NB4 (cell line): ENCODE measurements around the gene SF3B5.
"Not testable (repeated sequence)": the region's sequence is repeated elsewhere in the genome, so short reads cannot be mapped to it uniquely, and the experiment has no call there.

Source experiments
- DNase-seq: peaks from one replicate; pipeline ENCODE4 v3.0.0; 2010; ENCODE audit warnings: low read depth
- H3K4me3 ChIP-seq: one replicate; pipeline ENCODE4 v1.5.1; 2011; ENCODE audit warnings: mild to moderate bottlenecking, low read depth, low read length, moderate library complexity
- CTCF ChIP-seq: IDR thresholded peaks from one replicate; pipeline ENCODE4 v1.5.1; 2012; ENCODE audit warnings: low read depth, low read length
- MAX ChIP-seq: IDR thresholded peaks from 2 replicates; pipeline ENCODE4 v1.6.1; 2011; ENCODE audit warnings: low read depth, low read length
- MYC ChIP-seq: IDR thresholded peaks from 2 replicates; pipeline ENCODE4 v1.6.1; 2011; ENCODE audit warnings: low read depth, low read length
- POLR2A ChIP-seq: IDR thresholded peaks from 2 replicates; pipeline ENCODE4 v1.6.1; 2011; ENCODE audit warnings: mild to moderate bottlenecking; ENCODE audit not compliant: insufficient read length; ENCODE audit errors: extremely low read depth

The SF3B5 gene

GRCh38 chr6:144133225-144133821, 38.0 kb upstream of the SF3B5 start:
- TF ChIP-seq MAX (no peak), CTCF (no peak), POLR2A (no peak), MYC (no peak)
- no peak overlapping the region for H3K4me3 ChIP-seq
- DNase-seq = no peak

GRCh38 chr6:144132167-144132690, 36.9 kb upstream of the SF3B5 start:
- not testable (repeated sequence) for DNase-seq, H3K4me3 ChIP-seq

GRCh38 chr6:144131248-144131709, 35.9 kb upstream of the SF3B5 start:
- DNase-seq = no peak
- H3K4me3 ChIP-seq = no peak overlapping the region
- TF ChIP-seq CTCF (no peak), MYC (no peak), MAX (no peak), POLR2A (no peak)

GRCh38 chr6:144129469-144129868, 34.1 kb upstream of the SF3B5 start:
- no peak for TF ChIP-seq POLR2A
- no peak for DNase-seq
- no peak overlapping the region for H3K4me3 ChIP-seq

- no peak for DNase-seq
- TF ChIP-seq MAX (no peak), MYC (no peak), POLR2A (no peak), CTCF (no peak)
These were observed 31.7 kb upstream of the SF3B5 start for GRCh38 chr6:144127097-144127496.

GRCh38 chr6:144123836-144124235, 28.5 kb upstream of the SF3B5 start:
- no peak for TF ChIP-seq MYC
- no peak for TF ChIP-seq POLR2A
- no peak for TF ChIP-seq CTCF
- no peak for TF ChIP-seq MAX
- DNase-seq = no peak
- H3K4me3 ChIP-seq = no peak overlapping the region

More at GRCh38 chr6:144127097-144127496, 31.7 kb upstream of the SF3B5 start:
- H3K4me3 ChIP-seq = no peak overlapping the region

- DNase-seq = no peak
- no peak overlapping the region for H3K4me3 ChIP-seq
- TF ChIP-seq POLR2A (no peak), CTCF (no peak), MYC (no peak), MAX (no peak)
These were observed 28.0 kb upstream of the SF3B5 start for GRCh38 chr6:144123421-144123820.
